GM21723 (cell line): ENCODE data around the gene SLCO3A1.

Experiments used
- ATAC-seq: cut with Tn5 transposase; IDR thresholded peaks from one replicate; pipeline ENCODE4 v1.9.1; 2021; ENCODE audit warnings: mild to moderate bottlenecking, moderate library complexity; ENCODE audit not compliant: unreplicated experiment

Gene SLCO3A1

DNA sequence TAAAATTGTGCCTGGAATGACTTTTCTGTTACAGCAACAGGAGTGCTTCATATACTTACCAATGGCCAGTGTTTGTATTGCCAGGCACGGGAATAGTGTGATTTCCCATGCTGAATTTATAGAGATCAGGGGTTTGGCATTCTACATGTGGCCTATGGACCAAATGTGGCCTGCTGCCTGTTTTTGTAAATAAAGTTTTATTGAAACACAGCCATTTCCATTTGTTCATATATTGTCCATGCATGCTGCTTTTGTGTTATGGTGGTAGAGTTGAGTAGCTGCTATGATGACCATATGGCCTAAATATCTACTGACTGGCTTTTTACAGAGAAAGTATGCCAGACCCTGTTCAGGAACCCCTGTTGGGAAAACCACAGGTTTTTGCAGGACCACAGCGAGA lies 55.6 kb downstream of the SLCO3A1 start:
- no peak for ATAC-seq

DNA sequence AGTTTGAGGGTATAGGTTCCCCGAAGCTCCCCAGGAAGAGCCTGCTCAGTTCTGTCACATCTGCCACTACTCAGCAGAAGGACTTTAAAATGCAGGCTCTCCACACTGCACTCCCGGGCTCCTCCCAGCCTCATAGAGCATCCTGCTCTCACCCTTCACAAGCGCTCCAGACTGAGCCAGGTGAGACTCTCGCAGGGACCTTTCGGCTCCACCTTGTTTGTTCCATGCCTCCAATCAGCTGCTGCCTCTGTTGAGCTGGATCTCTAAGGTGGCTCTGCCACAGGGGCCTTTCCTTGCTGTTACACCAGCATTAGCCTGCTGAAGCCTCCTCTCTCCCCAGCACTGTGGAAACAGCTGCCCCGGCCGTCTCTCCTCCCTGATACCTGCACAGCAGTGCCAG lies 56.1 kb downstream of the SLCO3A1 start:
- no peak for ATAC-seq

DNA sequence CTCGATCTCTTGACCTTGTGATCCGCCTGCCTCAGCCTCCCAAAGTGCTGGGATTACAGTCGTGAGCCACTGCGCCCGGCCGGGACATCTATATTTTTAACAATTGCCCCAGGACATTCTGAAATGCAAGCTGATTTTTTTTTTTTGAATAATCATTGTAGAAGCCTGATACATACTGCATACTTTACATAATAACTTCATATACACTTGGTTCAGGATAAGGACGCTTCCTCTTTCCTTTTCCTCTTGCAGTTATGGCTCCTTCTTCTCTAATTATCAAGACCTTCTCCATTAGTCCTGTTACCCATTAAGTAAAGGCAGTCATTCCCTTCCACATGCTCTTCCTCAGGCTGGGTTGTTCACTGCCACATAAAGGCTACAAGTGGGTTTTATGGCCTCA lies 58.3 kb downstream of the SLCO3A1 start:
- no peak for ATAC-seq

DNA sequence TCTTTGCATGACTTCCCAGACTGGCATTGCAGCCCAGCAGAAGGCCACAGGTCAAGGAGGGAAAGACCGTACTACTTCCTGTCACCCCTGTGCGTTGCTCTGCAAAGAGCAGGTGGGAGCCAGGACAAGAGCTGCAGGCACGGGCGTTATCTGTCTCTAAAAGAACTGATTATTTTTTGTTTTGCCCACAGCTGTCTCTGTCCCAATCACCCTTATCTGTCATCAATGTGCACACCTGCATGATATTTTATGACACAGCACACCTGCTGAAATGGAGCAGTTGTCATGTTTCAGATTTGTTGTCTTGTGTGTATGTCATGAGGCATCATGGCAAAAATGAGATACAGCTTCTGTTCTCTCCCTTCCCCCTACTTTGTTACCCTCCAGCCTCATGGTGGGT lies 58.8 kb downstream of the SLCO3A1 start:
- no peak for ATAC-seq

DNA sequence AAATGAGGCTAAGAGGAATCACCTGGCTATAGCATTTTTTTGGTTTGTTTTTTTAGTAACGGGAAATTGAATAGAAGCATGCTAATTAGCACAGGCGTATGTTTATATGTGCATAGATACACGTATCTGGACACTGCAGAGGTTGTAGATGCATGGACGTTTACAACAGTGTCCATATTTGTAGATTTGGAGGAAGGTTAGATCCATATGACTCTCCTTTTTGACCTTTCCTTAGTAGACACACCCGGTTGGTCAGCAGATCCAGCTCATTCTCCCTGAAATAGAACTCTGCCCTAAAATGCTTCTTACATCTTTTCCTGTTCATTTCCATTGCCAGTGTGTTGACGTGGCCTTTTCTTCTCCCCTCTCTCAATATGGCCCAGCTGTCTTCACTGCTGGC lies 60.1 kb downstream of the SLCO3A1 start:
- no peak for ATAC-seq

DNA sequence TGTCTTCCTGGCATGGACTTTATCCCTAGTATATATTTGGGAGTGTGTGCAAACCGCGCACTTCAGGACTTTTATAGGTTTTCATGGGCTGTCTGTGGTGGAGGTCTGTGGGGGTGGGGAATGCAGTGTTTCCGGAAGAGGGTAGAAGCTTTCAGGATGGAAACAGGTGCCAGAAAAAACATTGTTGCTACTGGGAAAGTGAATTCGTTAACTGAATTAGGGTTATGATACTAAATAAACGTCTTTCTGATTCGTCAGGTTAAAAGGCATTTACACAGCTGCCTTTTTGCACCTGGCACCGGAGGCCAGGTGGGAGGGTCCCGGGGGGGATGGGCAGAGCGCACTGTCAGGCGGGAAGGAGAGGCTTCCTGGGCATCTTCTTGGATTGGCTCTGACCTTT lies 62.1 kb downstream of the SLCO3A1 start:
- no peak for ATAC-seq

DNA sequence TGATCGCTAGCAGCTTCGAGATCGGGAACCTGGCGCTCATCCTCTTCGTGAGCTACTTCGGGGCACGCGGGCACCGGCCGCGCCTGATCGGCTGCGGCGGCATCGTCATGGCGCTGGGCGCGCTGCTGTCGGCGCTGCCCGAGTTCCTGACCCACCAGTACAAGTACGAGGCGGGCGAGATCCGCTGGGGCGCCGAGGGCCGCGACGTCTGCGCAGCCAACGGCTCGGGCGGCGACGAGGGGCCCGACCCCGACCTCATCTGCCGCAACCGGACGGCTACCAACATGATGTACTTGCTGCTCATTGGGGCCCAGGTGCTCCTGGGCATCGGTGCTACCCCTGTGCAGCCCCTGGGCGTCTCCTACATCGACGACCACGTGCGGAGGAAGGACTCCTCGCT lies 62.5 kb downstream of the SLCO3A1 start:
- no peak for ATAC-seq

DNA sequence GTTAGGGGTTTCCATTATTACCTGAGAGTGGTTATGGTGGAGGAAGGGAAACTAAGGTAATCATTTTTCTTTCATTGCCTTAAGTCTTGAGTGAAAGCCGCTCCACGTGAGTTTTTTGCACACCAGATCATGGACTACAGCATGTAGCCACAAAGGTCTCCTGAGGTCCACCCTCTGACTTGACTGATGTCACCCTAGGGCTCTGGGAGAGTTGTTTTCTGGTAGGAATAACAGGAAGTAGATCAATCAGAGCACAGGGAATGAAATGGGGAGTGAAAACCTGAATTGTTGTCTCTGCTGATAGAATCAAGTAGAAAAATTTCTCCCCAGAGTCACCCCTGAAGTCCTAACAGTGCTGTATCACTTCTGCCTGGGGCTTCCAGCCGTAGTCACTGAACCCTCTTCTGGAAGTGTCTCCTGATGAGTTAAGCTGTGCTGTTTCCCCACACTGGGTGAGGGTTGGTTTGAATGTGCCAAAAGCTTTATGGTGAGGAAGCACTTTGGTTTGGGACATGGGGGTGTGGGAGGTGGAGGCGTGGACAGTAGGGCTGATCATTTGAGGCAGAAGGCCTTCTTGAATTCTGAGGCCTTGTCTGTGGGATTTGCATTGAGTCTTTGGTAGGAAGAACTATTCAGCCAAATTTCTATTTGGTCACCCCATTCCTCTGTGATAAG lies 64.3 kb downstream of the SLCO3A1 start:
- ATAC-seq = no peak

DNA sequence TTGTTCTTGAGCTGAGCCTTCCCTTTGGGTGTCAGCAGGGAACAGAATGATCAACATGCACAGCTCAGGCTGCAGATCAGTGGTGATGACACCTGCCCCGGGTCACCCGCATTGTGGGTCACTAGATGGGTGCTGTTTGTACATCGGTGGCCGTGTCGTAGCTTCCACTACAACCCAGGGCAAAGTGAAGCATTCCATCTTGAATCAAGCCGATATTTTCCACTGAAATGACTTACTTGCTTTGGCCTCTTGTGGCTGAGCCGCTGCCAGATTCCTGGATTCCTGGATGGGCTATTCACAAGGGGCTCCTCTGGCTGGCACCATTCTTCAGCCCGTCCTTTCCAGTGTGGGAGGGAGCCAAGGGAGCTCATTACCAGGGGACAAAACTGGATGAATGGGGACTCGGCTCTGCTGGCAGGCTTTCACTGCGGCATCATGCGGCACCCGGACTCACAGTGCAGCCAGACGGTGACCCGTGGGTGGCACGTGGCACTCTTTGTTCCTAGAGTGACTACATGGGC lies 65.6 kb downstream of the SLCO3A1 start:
- no peak for ATAC-seq

DNA sequence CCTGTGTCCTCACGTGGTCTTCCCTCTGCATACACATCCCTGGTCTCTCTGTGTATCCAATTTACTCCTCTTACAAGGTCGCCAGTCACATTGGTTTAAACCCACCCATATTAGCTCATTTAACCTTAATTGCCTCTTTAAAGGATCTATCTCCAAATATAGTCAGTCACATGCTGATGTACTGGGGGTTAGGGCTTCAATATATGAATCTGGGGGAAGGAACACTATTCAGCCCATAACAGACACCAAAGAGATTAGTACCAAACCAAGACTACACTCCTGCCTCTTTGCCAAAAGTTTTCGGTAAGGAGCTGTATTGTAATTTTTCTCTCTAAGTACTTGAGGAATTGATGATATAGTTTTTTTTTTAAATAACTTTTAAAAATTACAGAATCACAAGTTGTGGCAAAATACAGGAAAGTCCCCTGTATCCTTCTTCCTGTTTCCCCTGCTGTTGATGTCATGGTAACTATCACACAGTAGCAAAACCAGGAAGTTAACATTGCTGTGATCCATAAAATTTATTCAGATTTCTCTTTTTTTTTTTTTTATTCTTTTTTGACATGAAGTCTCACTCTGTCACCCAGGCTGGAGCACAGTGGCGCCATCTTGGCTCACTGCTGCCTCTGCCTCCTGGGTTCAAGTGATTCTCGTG lies 67.8 kb downstream of the SLCO3A1 start:
- no peak for ATAC-seq

DNA sequence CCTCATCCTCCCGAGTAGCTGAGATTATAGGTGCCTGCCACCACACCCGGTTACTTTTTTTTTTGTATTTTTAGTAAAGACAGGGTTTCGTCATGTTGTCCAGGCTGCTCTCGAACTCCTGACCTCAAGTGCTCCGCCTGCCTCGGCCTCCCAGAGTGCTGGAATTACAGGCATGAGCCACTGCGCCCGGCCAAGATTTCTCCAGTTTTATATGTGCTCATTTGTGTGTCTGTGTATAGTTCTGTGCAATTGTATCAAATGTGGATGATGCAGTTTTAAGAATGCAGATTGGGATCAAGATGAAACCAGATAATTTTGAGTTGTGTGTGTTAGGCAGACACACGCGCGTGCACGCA lies 68.3 kb downstream of the SLCO3A1 start:
- ATAC-seq = no peak

DNA sequence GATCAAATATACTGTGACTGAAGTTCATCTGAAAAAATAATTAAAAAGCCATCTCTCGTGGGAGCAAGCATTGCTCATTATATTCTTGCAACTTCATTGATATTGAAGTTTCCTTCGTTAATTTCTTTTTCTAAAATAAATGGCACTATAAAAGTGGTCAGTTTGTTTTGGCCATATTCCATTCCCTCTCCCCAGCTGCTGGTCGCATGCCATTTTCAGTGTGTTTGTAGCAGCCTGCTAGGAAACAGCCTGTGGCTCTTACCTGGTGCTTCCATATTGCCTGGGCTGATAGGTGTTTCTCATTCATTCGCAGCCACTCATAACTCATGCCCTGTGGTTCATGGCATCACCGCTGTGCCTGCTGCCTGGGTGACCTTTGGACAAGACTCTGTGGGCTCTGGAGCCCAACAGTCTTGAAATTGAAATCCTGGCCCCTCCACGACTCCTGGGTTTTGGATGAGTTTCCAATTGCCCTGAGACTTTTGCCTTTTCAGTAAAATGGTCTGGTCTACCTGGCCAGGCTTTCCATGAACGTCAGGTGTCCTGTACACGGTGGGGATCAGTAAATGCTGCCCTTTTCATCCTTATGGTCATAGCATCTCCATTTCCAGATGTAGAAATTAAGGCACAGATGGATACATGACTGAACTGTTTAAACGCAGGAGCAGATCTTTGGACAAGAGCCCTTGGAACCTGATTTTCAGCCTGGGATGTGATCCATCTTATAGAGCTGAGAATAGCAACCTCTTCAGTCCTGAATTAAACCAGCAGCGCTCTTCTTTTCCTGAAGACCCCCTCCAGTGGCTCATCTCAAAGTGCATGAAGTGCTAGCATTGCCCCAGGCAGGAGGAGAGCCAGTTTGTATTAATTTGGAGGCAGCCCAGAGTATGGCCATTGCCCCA lies 69.4 kb downstream of the SLCO3A1 start:
- no peak for ATAC-seq

DNA sequence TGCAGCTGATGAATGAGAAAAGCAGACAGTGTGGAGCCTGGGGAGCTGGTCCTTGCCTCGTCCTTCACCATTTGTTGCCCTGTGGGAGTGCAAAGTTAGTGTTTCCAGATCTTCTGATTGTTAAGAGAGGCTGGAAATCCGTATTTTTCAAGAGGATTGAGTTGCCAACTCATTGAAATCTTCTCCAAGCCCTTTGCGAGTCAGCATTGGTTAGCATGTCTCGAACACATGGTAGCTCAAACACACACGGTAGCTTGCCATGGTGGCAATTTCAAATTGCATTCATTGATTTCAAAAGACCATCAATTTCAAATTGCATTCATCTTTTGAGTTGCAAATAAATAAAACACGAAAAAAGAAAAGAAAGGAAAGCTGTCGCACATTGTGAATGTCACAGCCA lies 70.7 kb downstream of the SLCO3A1 start:
- no peak for ATAC-seq

DNA sequence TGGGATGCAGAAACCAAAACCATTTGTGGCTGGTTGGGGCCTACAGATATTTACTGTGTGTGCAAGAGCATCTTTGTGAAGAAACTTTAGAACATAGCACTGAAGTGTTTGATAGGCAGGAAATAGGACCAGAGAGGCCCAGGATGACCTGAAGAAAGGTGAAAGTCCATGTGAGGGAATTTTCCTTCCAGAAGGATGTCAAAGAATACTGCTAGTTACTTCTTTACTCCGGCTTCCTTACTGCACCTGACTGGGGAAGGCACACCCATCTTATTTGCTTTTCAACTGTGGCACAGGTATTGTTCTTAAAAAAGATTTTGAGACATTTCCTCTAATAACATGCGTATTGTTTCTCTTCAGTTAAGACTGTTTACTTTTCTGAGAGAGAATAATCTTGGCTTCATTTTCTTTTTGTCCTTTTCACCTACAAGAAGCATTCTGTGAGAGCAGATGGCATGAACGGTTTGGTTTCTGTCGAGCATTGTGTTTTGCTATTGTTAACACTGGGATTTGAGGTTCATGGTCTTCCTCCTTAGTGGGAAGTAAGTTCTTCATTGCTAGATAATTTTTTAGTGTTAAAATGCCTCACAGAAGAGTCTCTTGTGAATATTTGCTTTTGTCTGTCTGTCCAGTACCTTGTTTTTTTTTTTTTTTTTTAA lies 71.5 kb downstream of the SLCO3A1 start:
- no peak for ATAC-seq

DNA sequence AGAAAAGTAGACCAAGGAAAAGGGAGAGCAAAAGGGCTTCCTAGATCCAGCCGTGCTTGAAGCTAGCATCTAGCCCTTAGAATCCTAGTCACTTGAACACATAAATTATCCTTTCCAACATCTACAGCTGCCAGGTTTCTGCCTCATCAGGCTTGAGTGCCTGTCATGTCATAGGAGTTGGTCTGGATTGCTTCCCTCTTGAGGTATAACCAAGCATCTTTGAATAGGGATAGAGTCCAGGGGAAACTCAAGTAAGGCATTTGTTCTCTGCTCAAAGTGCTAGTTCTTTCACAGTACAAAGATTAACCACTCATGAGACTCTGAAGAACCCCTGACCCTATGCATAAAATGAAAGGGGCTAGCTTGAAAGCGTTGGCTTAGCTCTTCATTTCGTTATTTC lies 72.3 kb downstream of the SLCO3A1 start:
- no peak for ATAC-seq

DNA sequence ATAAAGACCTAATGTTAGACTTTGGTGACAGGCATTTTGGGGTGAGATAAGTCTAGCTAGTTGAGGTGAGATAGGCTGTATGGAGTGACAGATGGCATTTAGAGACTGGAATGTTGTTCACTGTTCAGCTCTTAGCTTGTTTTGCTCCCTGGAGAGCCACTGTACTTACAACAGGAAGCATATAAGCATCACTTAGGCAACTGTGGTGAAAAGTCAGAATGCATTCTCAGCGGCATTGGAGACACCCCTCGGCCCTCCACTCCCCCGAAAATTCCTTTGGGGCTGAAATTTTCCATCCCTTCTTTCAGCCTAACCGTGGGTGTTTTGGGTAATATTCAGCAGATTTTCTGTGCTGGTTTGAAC lies 73.4 kb downstream of the SLCO3A1 start:
- no peak for ATAC-seq

DNA sequence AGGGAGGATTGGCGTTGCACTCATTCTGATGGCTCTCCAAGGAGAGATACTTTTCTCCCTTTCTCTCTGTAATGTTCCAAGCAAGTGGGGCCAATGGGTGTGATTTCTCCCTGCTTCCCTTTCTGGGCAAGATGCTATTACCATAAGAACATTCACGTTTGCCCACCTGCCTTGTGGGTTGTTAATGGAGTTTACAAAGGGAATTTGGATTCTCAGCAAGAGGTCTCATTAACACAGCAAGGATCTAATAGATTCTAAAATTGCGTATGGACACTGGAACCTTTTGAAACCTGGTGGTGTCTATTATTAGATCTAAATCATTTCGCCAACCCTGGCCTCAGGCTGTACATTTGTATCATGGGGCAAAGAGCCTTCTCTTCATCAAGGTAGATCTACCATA lies 74.1 kb downstream of the SLCO3A1 start:
- ATAC-seq = no peak

DNA sequence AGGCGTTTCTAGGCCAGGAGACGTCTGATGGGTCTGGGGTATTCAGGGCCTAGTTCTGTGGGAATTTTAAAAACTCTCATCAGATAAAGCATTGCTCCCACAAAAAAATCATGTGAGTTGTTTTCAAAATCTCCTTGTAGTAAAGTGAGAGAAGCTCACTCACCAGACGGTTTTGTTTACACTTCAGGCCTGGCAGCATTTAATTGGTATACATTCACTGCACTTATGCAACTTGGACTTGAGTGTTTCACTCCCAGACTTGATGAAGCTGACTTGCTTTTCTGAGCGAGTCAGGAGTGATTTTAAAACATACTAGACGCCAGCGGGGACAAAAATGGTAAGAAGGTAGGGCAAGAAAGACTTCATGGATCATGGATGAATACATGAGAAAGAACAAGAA lies 75.2 kb downstream of the SLCO3A1 start:
- no peak for ATAC-seq

DNA sequence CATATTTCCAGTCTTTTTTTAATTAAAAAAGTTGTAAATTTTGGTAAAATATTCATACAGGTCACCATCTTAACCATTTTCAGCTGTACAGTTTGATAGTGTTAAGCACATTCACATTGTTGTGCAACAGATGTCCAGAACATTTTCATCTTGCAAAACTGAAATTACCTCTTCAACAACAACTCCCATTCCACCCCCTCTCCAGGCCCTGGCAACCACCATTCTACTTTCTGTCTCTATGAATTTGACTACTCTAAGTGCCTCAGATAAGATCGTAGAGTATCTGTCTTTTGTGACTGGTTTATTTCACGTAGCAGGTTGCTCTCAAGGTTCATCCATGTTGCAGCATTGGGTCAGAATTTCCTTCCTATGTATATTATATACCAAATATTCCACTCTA lies 76.0 kb downstream of the SLCO3A1 start:
- no peak for ATAC-seq

DNA sequence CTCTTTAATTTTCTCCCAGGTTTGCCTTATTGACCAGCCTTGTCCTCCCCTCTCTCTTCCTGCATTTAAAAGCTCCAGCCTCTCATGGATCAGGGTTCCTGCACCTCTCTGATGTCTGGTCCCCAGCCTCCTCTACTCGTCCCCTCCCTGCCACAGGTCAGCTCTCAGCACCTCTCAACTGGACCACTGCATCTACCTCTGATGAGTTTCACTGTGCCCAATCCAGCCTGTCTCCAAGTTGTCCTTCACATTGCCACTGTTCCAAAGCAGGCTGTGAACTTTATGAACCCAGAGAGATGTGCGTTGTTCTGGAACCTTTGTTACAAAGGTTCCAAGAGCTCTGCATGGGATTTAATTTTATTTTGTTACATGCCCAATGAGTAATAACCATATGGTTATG lies 76.6 kb downstream of the SLCO3A1 start:
- ATAC-seq = no peak

DNA sequence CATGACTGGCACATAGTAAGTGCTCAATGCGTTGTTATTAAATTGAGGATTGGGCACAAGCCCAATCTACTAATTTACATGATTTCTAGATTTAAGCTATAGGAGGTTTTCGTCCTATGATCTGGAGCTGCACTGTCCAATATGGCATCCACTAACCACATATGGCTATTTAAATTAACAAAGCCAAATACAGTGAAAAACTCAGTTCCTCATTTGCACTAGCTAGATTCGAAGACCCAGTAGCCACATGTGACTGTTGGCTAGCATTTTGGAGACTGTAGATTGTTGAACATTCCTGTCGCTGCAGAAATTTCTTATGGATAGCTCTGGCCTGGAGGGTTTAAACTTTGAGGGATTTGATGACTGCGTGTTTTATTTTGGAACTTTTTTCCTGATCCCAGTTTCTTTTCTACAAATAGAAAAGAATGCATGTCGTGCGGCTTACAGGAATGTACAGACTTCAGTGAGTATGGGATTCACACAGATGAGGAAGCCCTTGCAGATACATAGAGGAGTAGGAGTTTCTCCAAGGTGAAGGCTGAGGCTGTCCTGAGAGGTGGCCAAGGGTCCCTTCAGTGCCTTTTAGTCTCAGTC lies 82.8 kb downstream of the SLCO3A1 start:
- ATAC-seq = no peak
